LNCaP clone FGC (cell line): ENCODE measurements around the gene COPS6.

ENCODE experiments used
- DNase-seq: peaks from one replicate; pipeline ENCODE4 v3.0.0-alpha.2; 2011; ENCODE audit warnings: low read depth
- H3K4me3 ChIP-seq: 2 replicates; pipeline ENCODE4 v1.5.1; 2011; ENCODE audit warnings: mild to moderate bottlenecking, low read depth, low read length, control low read depth
- CTCF ChIP-seq: IDR thresholded peaks from 2 replicates; pipeline ENCODE4 v1.5.1; 2012; ENCODE audit warnings: mild to moderate bottlenecking; ENCODE audit not compliant: control insufficient read depth, insufficient read depth; ENCODE audit errors: extremely low read depth

COPS6 gene

DNA sequence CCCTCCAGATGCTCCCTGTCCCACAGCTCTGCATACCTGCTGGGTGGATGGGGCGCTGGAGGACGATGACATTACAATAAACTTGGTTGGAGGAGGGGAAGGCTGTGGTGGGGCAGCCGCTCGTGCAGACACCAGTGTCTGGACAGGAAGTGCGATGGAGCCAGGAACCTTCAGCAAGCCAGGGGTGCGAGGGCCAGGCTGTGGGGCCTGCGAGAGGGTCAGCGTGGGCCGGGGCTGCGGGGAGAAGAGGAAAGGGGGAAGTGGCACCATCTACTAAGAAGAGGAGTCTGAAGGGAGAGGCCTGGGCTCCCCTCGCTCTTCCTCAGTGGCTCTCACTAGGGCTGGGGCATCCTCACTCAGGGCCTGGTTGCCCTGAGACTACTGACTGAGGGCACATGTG is 19.1 kb downstream of the COPS6 start:
- no peak overlapping the region for H3K4me3 ChIP-seq
- no peak for TF ChIP-seq CTCF
- no peak for DNase-seq

DNA sequence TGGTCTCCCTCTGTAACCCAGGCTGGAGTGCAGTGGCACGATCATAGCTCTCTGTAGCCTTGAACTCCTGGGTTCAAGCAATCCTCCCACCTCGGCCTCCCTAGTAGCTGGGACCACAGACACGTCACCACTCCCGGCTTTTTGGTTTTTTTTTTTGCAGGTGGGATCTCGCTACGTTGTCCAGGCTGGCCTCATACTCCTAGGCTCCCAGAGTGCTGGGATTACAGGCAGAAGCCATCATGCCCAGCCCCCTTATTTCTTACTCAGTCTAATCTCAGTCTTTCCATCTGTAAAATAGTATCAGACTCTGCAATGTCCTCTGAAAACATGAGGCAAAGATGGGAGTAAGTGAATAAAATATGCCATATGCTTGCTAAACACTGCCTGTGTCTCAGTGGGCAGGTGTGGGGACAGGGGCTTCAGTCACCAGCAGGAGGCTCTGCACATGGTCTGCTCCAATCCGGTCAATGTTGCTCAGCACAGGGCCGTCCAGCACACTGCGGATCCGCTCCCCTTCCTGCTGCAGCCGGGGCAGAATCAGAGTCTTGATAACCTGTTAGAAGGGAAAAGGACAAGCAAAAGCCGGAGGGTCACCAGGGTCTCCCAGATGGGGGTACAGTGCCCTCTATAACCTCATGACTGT is 20.9 kb downstream of the COPS6 start:
- no peak for TF ChIP-seq CTCF
- no peak for DNase-seq
- no peak overlapping the region for H3K4me3 ChIP-seq

- H3K4me3 ChIP-seq, result no peak overlapping the region
- DNase-seq, result no peak
- TF ChIP-seq CTCF, result no peak
Measured at GRCh38 chr7:100111156-100111555, 22.4 kb downstream of the COPS6 start.

DNA sequence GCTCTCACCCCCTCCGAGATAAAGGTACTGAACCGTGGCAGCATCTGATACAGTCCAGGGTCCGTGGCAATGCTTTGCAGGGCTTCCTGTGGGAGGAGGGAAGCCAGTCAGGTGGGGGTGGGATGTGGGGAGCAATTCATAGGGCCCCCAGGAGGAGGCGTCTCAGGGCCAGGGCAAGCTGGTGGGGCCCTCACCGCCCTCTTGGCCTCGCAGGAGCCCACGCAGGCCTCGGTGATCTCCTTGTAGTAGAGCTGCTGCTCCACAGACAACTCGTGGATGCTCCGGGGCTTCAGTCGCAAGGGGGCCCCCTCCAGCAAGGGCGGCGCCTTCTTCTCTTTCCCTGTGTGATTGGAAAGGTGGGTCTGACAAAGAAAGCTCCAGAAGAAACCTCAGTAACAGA is 23.1 kb downstream of the COPS6 start:
- H3K4me3 ChIP-seq, result no peak overlapping the region
- no peak for DNase-seq
- no peak for TF ChIP-seq CTCF

DNA sequence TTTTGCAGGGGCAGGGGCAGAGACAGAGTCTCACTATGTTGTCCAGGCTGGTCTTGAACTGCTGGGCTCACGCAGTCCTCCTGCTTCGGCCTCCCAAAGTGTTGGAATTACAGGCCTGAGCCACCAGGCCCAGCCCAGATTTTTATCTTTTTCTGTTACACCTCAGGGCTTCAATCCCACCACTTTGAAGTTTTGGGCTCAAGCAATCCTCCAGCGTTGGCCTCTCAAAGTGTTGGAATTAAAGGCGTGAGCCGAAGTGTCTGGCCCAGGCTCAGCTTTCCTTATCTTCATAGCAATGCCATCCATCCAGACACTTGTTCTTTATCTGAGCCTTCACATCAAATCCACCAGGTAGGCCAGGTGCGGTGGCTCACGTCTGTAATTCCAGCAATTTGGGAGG is 26.3 kb downstream of the COPS6 start:
- DNase-seq, result no peak
- no peak for TF ChIP-seq CTCF
- H3K4me3 ChIP-seq, result no peak overlapping the region

DNA sequence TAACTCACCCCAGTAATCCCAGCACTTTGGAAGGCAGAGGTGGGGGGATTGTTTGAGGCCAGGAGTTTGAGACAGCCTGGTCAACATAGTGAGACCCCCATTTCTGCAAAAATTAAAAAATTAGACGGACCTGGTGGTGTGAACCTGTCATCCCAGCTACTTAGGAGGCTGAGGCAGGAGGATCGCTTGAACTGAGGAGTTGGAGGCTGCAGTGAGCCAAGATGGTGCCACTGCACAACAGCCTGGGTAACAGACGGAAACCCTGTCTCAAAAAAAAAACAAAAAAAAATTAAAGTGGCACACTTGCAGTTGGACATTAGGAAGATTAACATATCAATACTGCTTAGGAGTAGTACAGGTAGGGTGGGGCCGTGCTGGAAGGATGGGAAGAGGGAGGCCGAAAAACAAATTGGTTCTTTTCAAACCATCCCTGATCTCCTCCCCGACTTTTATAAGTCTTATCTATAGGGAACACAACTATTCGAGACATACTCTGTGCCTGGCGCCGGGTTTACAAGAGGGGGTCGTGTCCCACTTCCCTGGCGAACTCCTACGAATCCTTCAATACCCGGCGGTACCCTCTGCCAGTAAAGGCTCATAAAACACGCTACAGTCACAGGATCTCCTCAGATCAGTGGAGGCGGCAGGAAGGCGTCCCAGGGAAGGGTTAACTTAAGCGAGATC is 29.8 kb downstream of the COPS6 start:
- TF ChIP-seq CTCF, result no peak
- no peak for DNase-seq
- H3K4me3 ChIP-seq, result peak overlapping the region; percentile 89
